ENCODE results near the gene COL19A1.
A peak's percentile ranks its signal among the peaks of the same experiment; 100 is the strongest.

The COL19A1 gene

DNA sequence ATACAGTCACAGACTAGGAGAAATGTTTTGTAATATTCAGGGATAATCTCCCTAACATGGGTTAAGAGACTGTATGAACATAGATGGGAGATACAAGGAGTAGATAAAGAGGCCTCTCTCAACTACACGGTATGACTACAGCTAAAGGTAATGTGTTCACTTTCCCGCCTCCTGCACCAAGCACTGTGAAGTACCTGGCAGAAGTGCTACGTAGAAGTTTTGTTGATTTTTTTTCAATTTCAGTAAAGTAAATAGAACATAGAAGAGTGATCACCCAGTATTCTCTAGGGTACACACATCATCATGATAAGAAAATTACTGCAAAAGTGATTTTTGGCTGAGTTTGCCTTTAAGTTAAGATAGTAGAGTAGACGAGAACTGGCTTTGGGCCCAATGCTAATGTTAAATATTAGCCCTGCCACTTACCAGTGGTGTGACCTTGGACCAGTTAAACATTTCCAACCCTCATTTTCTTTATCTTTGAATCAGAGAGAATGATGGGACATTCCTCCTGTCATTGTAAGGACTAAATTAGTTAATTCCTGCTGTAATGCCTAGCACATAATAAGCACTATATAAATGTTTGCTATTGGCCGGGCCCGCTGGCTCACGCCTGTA lies 253.0 kb downstream of the COL19A1 start:
- Histone ChIP-seq H3K36me3 (ENCODE audit: low read depth) (no peaks in the 10 kb centered on the region), H3K4me3 (ENCODE audit: severe bottlenecking) (no peak overlapping the region), H3K27ac (ENCODE audit: poor library complexity, severe bottlenecking) (no peak overlapping the region), H3K9me3 (ENCODE audit: severe bottlenecking) (no peaks in the 10 kb centered on the region), H3K4me1 (ENCODE audit: insufficient read depth, poor library complexity, severe bottlenecking) (no peaks in the 10 kb centered on the region), H3K27me3 (ENCODE audit: insufficient read depth, poor library complexity, severe bottlenecking) (peaks cover 10% of the 10 kb centered on the region)
- no peak for DNase-seq (ENCODE audit: low spot score)
- ATAC-seq (ENCODE audit: low read depth): no peak
- TF ChIP-seq CTCF (IDR thresholded peaks at IDR 0.05; ENCODE audit: poor library complexity, severe bottlenecking): no peak

GRCh38 chr6:70124443-70124842 lies 258.1 kb downstream of the COL19A1 start:
- no peaks in the 10 kb centered on the region for H3K4me1 ChIP-seq (ENCODE audit: insufficient read depth, poor library complexity, severe bottlenecking)
- no peak overlapping the region for H3K4me3 ChIP-seq (ENCODE audit: severe bottlenecking)
- TF ChIP-seq CTCF (IDR thresholded peaks at IDR 0.05; ENCODE audit: poor library complexity, severe bottlenecking): no peak
- H3K27me3 ChIP-seq (ENCODE audit: insufficient read depth, poor library complexity, severe bottlenecking): no peaks in the 10 kb centered on the region
- no peaks in the 10 kb centered on the region for H3K36me3 ChIP-seq (ENCODE audit: low read depth)
- no peaks in the 10 kb centered on the region for H3K9me3 ChIP-seq (ENCODE audit: severe bottlenecking)
- no peak for ATAC-seq (ENCODE audit: low read depth)
- DNase-seq (ENCODE audit: low spot score): no peak
- H3K27ac ChIP-seq (ENCODE audit: poor library complexity, severe bottlenecking): no peak overlapping the region

- no peaks in the 10 kb centered on the region for H3K27me3 ChIP-seq (ENCODE audit: insufficient read depth, poor library complexity, severe bottlenecking)
- TF ChIP-seq CTCF (IDR thresholded peaks at IDR 0.05; ENCODE audit: poor library complexity, severe bottlenecking): no peak
- ATAC-seq (ENCODE audit: low read depth): peak; percentile 85
- H3K4me3 ChIP-seq (ENCODE audit: severe bottlenecking): no peak overlapping the region
- no peak for DNase-seq (ENCODE audit: low spot score)
- H3K36me3 ChIP-seq (ENCODE audit: low read depth): no peaks in the 10 kb centered on the region
- no peak overlapping the region for H3K27ac ChIP-seq (ENCODE audit: poor library complexity, severe bottlenecking)
- no peaks in the 10 kb centered on the region for H3K9me3 ChIP-seq (ENCODE audit: severe bottlenecking)
- no peaks in the 10 kb centered on the region for H3K4me1 ChIP-seq (ENCODE audit: insufficient read depth, poor library complexity, severe bottlenecking)
Measured at GRCh38 chr6:70124882-70125545, 258.7 kb downstream of the COL19A1 start.

DNA sequence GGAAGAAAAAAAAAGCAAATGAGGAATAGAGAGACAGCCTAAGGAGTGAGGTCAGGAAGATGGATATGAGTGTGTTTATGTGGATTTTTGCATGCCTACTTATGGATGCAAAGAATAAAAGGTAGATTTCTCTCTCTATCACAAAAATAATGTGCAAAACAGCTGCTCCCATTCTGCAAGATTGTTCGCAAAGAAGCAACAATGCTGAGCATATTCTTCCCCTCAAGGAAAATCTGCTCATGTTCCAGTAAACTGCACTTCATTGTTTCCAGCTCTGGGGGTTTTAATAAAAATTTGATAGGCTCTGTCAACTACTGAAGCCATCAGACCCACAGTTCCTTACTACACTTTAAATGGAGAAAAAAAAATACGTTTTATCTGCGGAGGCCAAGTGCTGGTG lies 259.2 kb downstream of the COL19A1 start:
- Histone ChIP-seq H3K4me3 (ENCODE audit: severe bottlenecking) (no peak overlapping the region), H3K36me3 (ENCODE audit: low read depth) (no peaks in the 10 kb centered on the region), H3K4me1 (ENCODE audit: insufficient read depth, poor library complexity, severe bottlenecking) (no peaks in the 10 kb centered on the region), H3K9me3 (ENCODE audit: severe bottlenecking) (no peaks in the 10 kb centered on the region), H3K27ac (ENCODE audit: poor library complexity, severe bottlenecking) (no peak overlapping the region), H3K27me3 (ENCODE audit: insufficient read depth, poor library complexity, severe bottlenecking) (no peaks in the 10 kb centered on the region)
- DNase-seq (ENCODE audit: low spot score) (no peak), ATAC-seq (ENCODE audit: low read depth) (no peak)
- no peak for TF ChIP-seq CTCF (IDR thresholded peaks at IDR 0.05; ENCODE audit: poor library complexity, severe bottlenecking)

DNA sequence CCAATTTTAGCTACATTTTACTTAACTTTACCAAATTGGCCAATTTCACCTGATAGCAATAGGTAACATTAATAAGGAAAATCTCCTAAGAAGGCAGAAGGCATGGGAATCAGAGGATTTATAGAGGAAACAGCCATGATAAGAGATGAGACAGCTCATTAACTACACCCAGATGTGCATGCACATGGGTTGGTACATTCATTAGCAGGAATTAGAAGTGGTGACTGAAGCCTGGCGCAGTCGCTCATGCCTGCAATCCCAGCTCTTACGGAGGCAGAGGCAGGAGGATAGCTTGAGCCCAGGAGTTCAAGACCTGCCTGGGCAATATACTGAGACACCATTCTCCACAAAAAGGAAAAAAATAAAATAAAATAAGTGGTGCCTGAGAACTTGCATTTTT lies 263.0 kb downstream of the COL19A1 start:
- no peak overlapping the region for H3K27ac ChIP-seq (ENCODE audit: poor library complexity, severe bottlenecking)
- TF ChIP-seq CTCF (IDR thresholded peaks at IDR 0.05; ENCODE audit: poor library complexity, severe bottlenecking): no peak
- no peak for DNase-seq (ENCODE audit: low spot score)
- ATAC-seq (ENCODE audit: low read depth): no peak
- no peak overlapping the region for H3K4me3 ChIP-seq (ENCODE audit: severe bottlenecking)
- no peaks in the 10 kb centered on the region for H3K36me3 ChIP-seq (ENCODE audit: low read depth)
- H3K9me3 ChIP-seq (ENCODE audit: severe bottlenecking): no peaks in the 10 kb centered on the region
- no peaks in the 10 kb centered on the region for H3K4me1 ChIP-seq (ENCODE audit: insufficient read depth, poor library complexity, severe bottlenecking)
- no peaks in the 10 kb centered on the region for H3K27me3 ChIP-seq (ENCODE audit: insufficient read depth, poor library complexity, severe bottlenecking)

Data from RWPE2 (cell line).